GM18858 (cell line): ENCODE results near the gene DNAI2.

Source experiments
- ATAC-seq: cut with Tn5 transposase; IDR thresholded peaks from one replicate; pipeline ENCODE4 v1.9.1; 2021; ENCODE audit not compliant: unreplicated experiment

DNAI2 gene

GRCh38 chr17:74357466-74357809 is 83.4 kb downstream of the DNAI2 start:
- no peak for ATAC-seq

- no peak for ATAC-seq
Measured at GRCh38 chr17:74358697-74359096, 84.7 kb downstream of the DNAI2 start.

GRCh38 chr17:74359916-74360315 is 85.9 kb downstream of the DNAI2 start:
- ATAC-seq, result no peak

- ATAC-seq, result no peak
Measured at GRCh38 chr17:74360899-74361229, 86.8 kb downstream of the DNAI2 start.

GRCh38 chr17:74361230-74362068 is 87.4 kb downstream of the DNAI2 start, which contains the start of gene BTBD17:
BTBD17 (minus strand) TSS chr17:74361868; CDS start chr17:74361819, 49 bp downstream.
- no peak for ATAC-seq

- no peak for ATAC-seq
Measured at GRCh38 chr17:74362069-74362405, 88.0 kb downstream of the DNAI2 start.

- no peak for ATAC-seq
Measured at GRCh38 chr17:74362810-74363498, 88.9 kb downstream of the DNAI2 start.
